Measurements from ENCODE around the gene TLCD1. TPM values are rescaled to one million over a fixed set of nuclear protein-coding genes. Genes with fewer than 3 reads are reported as not detected.

Gene TLCD1
- total and polyA plus RNA-seq, 2 donors (not counting 3 experiments of a cell fraction or from before 2014, with no cell fraction given): 2.6 to 6.8 TPM

- no peaks in the 10 kb centered on the region for H4K20me1 ChIP-seq (replicated peaks; ENCODE audit: control insufficient read depth, extremely low read depth, insufficient read depth, low read length)
- H3K9me3 ChIP-seq (replicated peaks; ENCODE audit: control insufficient read depth, insufficient read depth, low read length): no peaks in the 10 kb centered on the region
- FAIRE-seq (no peak), DNase-seq (ENCODE audit: low read depth, low spot score) (no peak)
- no peaks in the 10 kb centered on the region for H3K9me1 ChIP-seq (replicated peaks; ENCODE audit: control insufficient read depth, extremely low read depth, insufficient read depth, low read length)
- ChIA-PET POLR2A (no interaction called here), CTCF (interaction anchor here (1.9 kb wide), 1 partner anchor 57 kb away, joined by 6 read pairs; no protein-coding TSS in a partner anchor)
- H3K36me3 ChIP-seq (ENCODE audit: control insufficient read depth in 2 of 2, extremely low read depth in 1 of 2, insufficient read depth in 2 of 2, low read length in 2 of 2): peaks cover 13 to 48% of the 10 kb centered on the region in 2 experiments
- TF ChIP-seq JUN (IDR thresholded peaks at IDR 0.05; ENCODE audit: borderline replicate concordance, insufficient read depth, insufficient read length, low read depth): no peak
- no peak for TF ChIP-seq FOS (IDR thresholded peaks at IDR 0.05; ENCODE audit: borderline replicate concordance, insufficient read depth, low read length)
- no peak for TF ChIP-seq MYC (IDR thresholded peaks at IDR 0.05; ENCODE audit: low read depth, low read length)
- TF ChIP-seq POLR2A (IDR thresholded peaks at IDR 0.05; ENCODE audit: low read depth, low read length): no peak
- no peak for TF ChIP-seq GATA2 (IDR thresholded peaks at IDR 0.05; ENCODE audit: insufficient read depth, insufficient read length, low read depth, low read length)
- no peak for TF ChIP-seq CTCF (IDR thresholded peaks at IDR 0.05; ENCODE audit: extremely low read depth in 1 of 2, insufficient read depth in 1 of 2, low read depth in 1 of 2, low read length in 2 of 2)
- no peak for TF ChIP-seq MAX (IDR thresholded peaks at IDR 0.05; ENCODE audit: insufficient read depth, insufficient read length)
- dilution Hi-C loops (cut with MboI; ENCODE audit: extremely low pct_ligation_motif_present, low sequenced_read_pairs): no loop called here
- no peaks in the 10 kb centered on the region for H3K27me3 ChIP-seq (ENCODE audit: control insufficient read depth in 2 of 2, insufficient read depth in 2 of 2, low read length in 2 of 2)
- no peak overlapping the region for H3K9ac ChIP-seq (replicated peaks; ENCODE audit: extremely low read depth, insufficient read depth, low read length)
- no peak overlapping the region for H3K27ac ChIP-seq (ENCODE audit: insufficient read depth, low read depth, low read length)
- H3K79me2 ChIP-seq (ENCODE audit: control insufficient read depth, insufficient read depth, low read length): no peaks in the 10 kb centered on the region
- H3K4me1 ChIP-seq (ENCODE audit: control insufficient read depth, extremely low read depth, insufficient read depth, low read length): no peaks in the 10 kb centered on the region
- no peak overlapping the region for H3K4me3 ChIP-seq (replicated peaks in 1 of 3; ENCODE audit: insufficient read depth in 1 of 3, low read depth in 1 of 3, low read length in 3 of 3)
- no TSS peak for BruUV-seq (replicated peaks)
- no peak overlapping the region for H2AFZ ChIP-seq (ENCODE audit: low read depth, low read length)
- no peak overlapping the region for H3K4me2 ChIP-seq (ENCODE audit: insufficient read depth, low read length)
- intact Hi-C loops (cut with micrococcal nuclease): no loop called here
Observed at GRCh38 chr17:28704219-28704858, 21.7 kb downstream of the TLCD1 start.
